Measurements from ENCODE around the gene TAT.

- TF ChIP-seq CTCF (optimal IDR thresholded peaks at IDR 0.05 in 1 of 3, IDR thresholded peaks at IDR 0.05 in 1 of 3, conservative IDR thresholded peaks at IDR 0.05 in 1 of 3; ENCODE audit: extremely low read depth in 1 of 3, insufficient read depth in 2 of 3, low read length in 3 of 3) (no peak), EZH2 (IDR thresholded peaks at IDR 0.05; ENCODE audit: low read length) (no peak)
Measured at GRCh38 chr16:71562552-71562951, 14.3 kb downstream of the TAT start.
